HFF-Myc (cell line): ENCODE measurements around the gene LCE7A.

Experiments used
- DNase-seq: peaks from one replicate; pipeline ENCODE4 v3.0.0-alpha.2; 2011; ENCODE audit warnings: low read depth; ENCODE audit errors: extremely low read depth
- H3K4me3 ChIP-seq: replicated peaks from 2 replicates; pipeline ENCODE4 v1.5.1; 2011; ENCODE audit warnings: low read depth, mild to moderate bottlenecking, control low read depth, low read length
- CTCF ChIP-seq: IDR thresholded peaks from 2 replicates; pipeline ENCODE4 v1.5.1; 2012; ENCODE audit warnings: mild to moderate bottlenecking, low read depth, low read length, control low read depth; ENCODE audit errors: missing control alignments

LCE7A gene

GRCh38 chr1:152901631-152902030, 41.8 kb downstream of the LCE7A start:
- DNase-seq: no peak
- H3K4me3 ChIP-seq: no peak overlapping the region
- TF ChIP-seq CTCF: no peak

GRCh38 chr1:152902636-152903035, 42.8 kb downstream of the LCE7A start:
- no peak for DNase-seq
- no peak overlapping the region for H3K4me3 ChIP-seq
- no peak for TF ChIP-seq CTCF

DNA sequence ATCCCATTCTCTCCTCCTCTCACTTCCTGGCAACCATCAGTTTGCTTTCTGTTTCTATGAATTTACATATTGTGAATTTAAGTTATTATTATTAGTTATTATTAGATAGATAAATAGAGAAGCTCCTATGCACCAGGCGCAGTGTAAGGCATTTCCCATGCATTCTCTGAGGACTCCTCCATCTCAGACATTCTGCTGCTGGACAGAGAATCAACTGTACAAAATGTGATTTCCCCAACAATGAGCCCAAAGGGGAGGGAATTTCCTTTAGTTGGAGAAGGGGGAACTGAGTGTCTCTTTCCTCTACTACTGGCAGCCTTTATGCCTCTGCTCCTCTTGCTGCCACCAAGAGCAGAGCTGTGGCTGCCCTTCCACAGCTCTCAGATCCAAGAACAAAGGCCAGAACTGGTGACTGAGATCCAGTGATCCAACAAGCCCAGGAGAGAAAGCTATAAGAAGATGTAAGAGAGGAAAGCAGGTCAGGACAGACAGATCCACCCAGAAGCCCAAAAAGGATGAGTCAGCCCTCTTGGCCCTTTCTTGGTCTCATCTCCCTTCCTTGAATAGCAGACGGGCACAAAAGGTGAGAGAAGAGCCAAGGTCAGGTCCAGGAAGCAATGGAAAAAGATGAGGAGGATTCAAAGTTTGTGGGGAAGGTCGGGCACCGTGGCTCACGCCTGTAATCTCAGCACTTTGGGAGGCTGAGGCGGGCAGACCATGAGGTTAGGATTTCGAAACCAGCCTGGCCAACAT, 45.1 kb downstream of the LCE7A start:
- TF ChIP-seq CTCF: no peak
- H3K4me3 ChIP-seq: no peak overlapping the region
- no peak for DNase-seq

GRCh38 chr1:152906023-152906565, 46.3 kb downstream of the LCE7A start:
- no peak for DNase-seq
- no peak overlapping the region for H3K4me3 ChIP-seq
- no peak for TF ChIP-seq CTCF

DNA sequence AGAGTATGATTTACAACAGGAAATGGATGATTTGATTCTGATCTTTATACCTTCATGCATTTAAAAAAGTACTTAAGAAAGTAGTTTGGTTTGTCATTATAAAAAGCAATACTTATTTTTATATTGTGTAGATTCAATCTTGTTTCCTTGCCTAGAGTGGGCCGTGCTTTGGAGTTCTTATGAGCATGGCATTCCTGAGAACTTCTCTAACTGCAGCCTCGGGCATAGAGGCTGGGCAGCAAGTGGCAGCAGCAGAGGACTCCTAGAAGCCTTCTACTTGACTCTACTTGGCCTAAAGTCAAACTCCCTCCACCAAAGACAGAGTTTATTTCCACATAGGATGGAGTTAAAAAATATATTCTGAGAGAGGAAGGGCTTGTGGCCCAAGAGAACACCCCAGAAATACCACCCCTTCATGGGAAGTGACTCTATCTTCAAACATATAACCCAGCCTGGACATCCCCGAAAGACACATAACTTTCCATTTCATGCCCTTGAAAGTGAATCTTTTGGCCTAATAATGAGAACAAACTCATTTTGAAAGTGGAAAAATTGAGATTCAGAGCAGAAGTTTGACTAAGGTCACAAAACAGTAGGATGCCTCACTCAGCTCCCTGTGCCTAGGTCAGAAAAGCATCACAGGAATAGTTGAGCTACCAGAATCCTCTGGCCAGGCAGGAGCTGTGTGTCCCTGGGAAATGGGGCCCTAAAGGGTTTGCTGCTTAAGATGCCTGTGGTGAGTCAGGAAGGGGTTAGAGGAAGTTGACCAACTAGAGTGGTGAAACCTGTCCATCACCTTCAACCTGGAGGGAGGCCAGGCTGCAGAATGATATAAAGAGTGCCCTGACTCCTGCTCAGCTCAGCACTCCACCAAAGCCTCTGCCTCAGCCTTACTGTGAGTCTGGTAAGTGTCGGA, 48.1 kb downstream of the LCE7A start, which contains the start of gene IVL:
IVL (plus strand) TSS at position 861 of the 916 bp plus-strand sequence. CDS start 1,252 bp downstream, outside the sequence.
- H3K4me3 ChIP-seq: no peak within 1 kb of the TSS
- no peak for TF ChIP-seq CTCF
- no peak for DNase-seq

DNA sequence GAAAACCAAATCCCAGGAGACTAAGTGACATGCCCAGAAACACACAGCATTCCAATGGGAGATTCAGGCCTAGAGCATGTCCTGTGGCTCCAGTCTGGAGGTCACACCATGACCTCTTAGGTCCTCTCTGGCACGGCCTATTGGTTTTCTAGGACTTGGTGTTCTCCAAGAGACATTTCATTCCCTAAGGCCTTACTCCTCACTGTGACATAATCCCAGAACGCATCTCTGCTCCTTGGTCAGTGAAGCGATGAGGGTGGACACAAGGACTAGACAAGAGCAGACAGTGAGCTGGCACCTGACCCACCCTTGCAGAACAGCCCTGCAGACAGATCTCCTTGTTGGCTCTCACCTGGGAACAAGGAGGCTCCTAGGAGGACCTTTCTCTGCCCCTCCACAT, 49.4 kb downstream of the LCE7A start:
- DNase-seq: no peak
- no peak overlapping the region for H3K4me3 ChIP-seq
- TF ChIP-seq CTCF: no peak
